ENCODE data around the gene IRX6. TPM values are rescaled to one million over a fixed set of nuclear protein-coding genes. Genes with fewer than 3 reads are reported as not detected.
A peak's percentile ranks its signal among the peaks of the same experiment; 100 is the strongest.

IRX6 gene
- total RNA-seq (2021; fragmentation: NEBNext Ultra II Directional; extraction: Animal tissue kit (Norgen Biotek cat#: 25700)) (0.55 and 0.61 TPM in 2 replicates), polyA plus RNA-seq (2011; rRNA removed) (not detected in 2 replicates), polyA minus RNA-seq (2011; rRNA and poly(A)+ RNA removed) (not detected in 2 replicates)
- 0.03 TPM for polyA plus RNA-seq (2011; cell fraction: cytosol; rRNA removed)
- polyA plus RNA-seq (2011; cell fraction: nucleus; rRNA removed), result not detected
- polyA plus RNA-seq (2012, experiment 1 of 2), result not detected in 4 replicates
- not detected for polyA plus RNA-seq (2012, experiment 2 of 2)
- 0.08 TPM for polyA plus RNA-seq (2013, experiment 1 of 2)
- polyA plus RNA-seq (2013, experiment 2 of 2), result 0.09 TPM
- polyA minus RNA-seq (2011; cell fraction: cytosol; rRNA and poly(A)+ RNA removed), result not detected
- polyA minus RNA-seq (2011; cell fraction: nucleus; rRNA and poly(A)+ RNA removed), result not detected
- long read RNA-seq, experiment 1, result 0 reads
- long read RNA-seq, experiment 2, result 0 reads

DNA sequence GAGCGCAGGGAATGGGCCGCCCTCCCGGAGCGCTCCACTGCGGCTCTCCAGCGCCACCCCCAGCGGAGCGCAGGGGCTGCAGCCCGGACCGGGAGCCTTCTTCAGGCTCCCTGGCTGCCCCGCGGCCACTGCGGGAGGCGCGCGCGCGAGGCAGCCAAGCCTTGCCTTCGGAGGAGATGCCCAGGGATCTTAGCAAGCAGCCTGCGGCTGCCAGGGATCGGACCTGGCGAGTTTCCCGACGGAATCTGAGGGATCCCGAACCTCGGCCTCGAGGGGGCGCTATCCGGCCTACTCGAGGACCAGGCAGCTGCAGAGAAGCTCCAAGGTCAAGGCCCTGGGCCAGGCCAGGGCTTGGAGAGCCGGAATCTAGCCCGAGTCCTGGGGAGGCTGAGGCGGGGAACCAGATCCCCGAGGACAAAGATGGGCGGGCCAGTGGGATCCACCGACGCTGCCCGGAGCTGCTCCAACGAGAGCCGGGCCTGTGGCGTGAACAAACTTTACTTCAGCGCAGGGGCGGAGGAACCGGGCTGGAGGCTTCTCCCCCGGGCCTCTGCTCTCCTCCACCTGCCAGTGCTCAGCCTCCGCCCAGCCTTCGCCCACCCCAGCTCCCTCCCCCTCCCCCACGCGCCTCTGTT lies at the start of gene IRX6:
TSS of gene IRX6 (plus strand) at position 567 of the 635 bp plus-strand sequence. CDS start 889 bp downstream, outside the sequence.
- Histone ChIP-seq H3K9me3 (ENCODE audit: insufficient read depth in 2 of 2, low read depth in 1 of 2, low read length in 1 of 2) (no peaks in the 10 kb centered on the region), H2BK5ac (ENCODE audit: low read depth, low read length) (no peak within 1 kb of the TSS), H2BK20ac (ENCODE audit: low read length) (no peak within 1 kb of the TSS), H4K8ac (ENCODE audit: extremely low read depth, insufficient read depth, low read length) (peak within 1 kb of the TSS; percentile 84), H2BK15ac (ENCODE audit: low read length) (no peak within 1 kb of the TSS), H2BK120ac (replicated peaks; ENCODE audit: low read depth, low read length) (no peak within 1 kb of the TSS), H3K79me1 (ENCODE audit: low read depth, low read length) (no peaks in the 10 kb centered on the region), H2AFZ (ENCODE audit: low read length) (peak within 1 kb of the TSS; percentile 27), H3K23ac (ENCODE audit: insufficient read length) (no peak within 1 kb of the TSS), H4K91ac (replicated peaks; ENCODE audit: insufficient read length, low read length) (no peak within 1 kb of the TSS), H3K23me2 (ENCODE audit: low read depth, low read length) (peaks cover 12% of the 10 kb centered on the region; the same call in 1 of the 2 replicates), H2AK5ac (ENCODE audit: low read depth, low read length) (no peak within 1 kb of the TSS), H3K14ac (ENCODE audit: insufficient read length) (no peak within 1 kb of the TSS), H3K4me3 (ENCODE audit: extremely low read depth in 1 of 4, insufficient read depth in 2 of 4, low read depth in 3 of 4, low read length in 4 of 4) (peak within 1 kb of the TSS; percentile 32 to 81 (median 50)), H3K18ac (ENCODE audit: extremely low read depth, low read length) (no peak within 1 kb of the TSS; the same call in 1 of the 2 replicates), H4K5ac (ENCODE audit: insufficient read length, low read depth, low read length) (no peak within 1 kb of the TSS), H3K4me2 (ENCODE audit: insufficient read depth in 1 of 2, low read depth in 2 of 2, low read length in 2 of 2) (peak within 1 kb of the TSS; percentile 80 to 92), H4K20me1 (replicated peaks in 1 of 2; ENCODE audit: control insufficient read depth in 1 of 2, insufficient read depth in 2 of 2, low read length in 2 of 2) (peaks cover 4 to 6% of the 10 kb centered on the region in 2 experiments), H3K27ac (ENCODE audit: low read depth, low read length) (no peak within 1 kb of the TSS), H3K79me2 (ENCODE audit: control insufficient read depth in 1 of 2, insufficient read depth in 2 of 2, low read length in 2 of 2) (no peaks in the 10 kb centered on the region), H3K4ac (replicated peaks; ENCODE audit: insufficient read length, low read depth, low read length) (no peak within 1 kb of the TSS), H3K4me1 (replicated peaks in 1 of 4; ENCODE audit: control insufficient read depth in 3 of 4, insufficient read depth in 4 of 4, low read length in 3 of 4) (peaks cover 0 to 9% (median 2%) of the 10 kb centered on the region in 4 experiments; a peak in 5 of 7 replicates), H3K36me3 (ENCODE audit: control insufficient read depth in 2 of 4, insufficient read depth in 4 of 4, low read length in 3 of 4) (no peaks in the 10 kb centered on the region), H3K27me3 (replicated peaks in 1 of 4; ENCODE audit: control insufficient read depth in 3 of 4, extremely low read depth in 1 of 4, insufficient read depth in 3 of 4, low read length in 3 of 4) (peaks cover 47 to 59% (median 58%) of the 10 kb centered on the region in 4 experiments), H3K9ac (replicated peaks in 1 of 4; ENCODE audit: extremely low read depth in 1 of 4, low read depth in 3 of 4, low read length in 3 of 4) (no peak within 1 kb of the TSS), H2BK12ac (ENCODE audit: low read depth, low read length) (peak within 1 kb of the TSS; percentile 39; the same call in 1 of the 2 replicates), H3K56ac (replicated peaks; ENCODE audit: insufficient read length, low read depth, low read length) (no peak within 1 kb of the TSS)
- WGBS, 2 experiments (ENCODE audit: extremely low coverage in 1 of 2, insufficient coverage in 1 of 2, insufficient read length in 1 of 2, insufficient replicate concordance in 2 of 2, low coverage in 1 of 2, low lambda C conversion rate in 2 of 2, missing lambda C conversion rate in 1 of 2), result 4% methylated on average over 41 of the region's 49 CpGs; no CpG with 5 or more reads in 1 of the 2 experiments
- FAIRE-seq, result no peak
- CTCF ChIA-PET (ENCODE audit: partially characterized antibody), result interaction anchor here (0.6 to 3.1 kb wide), 29 partner anchors 10 to 393 kb away, joined by 3 to 15 read pairs (median 4); partner anchors contain the start of gene IRX5
- peak; percentile 82 to 93 for DNase-seq (ENCODE audit: low read depth in 1 of 2, low spot score in 2 of 2)
- POLR2A ChIA-PET (ENCODE audit: partially characterized antibody), result interaction anchor here (1.0 to 1.5 kb wide), 2 partner anchors 8 to 10 kb away, joined by 3 to 5 read pairs; no protein-coding TSS in a partner anchor
- no peak for TF ChIP-seq SP2 (IDR thresholded peaks at IDR 0.05; ENCODE audit: low read length)
- 0 out of 2 replicates have a peak, but pooled peaks have one; percentile 35 for TF ChIP-seq KDM5A (IDR thresholded peaks at IDR 0.05; ENCODE audit: low read length)
- TF ChIP-seq, protein P1, sequence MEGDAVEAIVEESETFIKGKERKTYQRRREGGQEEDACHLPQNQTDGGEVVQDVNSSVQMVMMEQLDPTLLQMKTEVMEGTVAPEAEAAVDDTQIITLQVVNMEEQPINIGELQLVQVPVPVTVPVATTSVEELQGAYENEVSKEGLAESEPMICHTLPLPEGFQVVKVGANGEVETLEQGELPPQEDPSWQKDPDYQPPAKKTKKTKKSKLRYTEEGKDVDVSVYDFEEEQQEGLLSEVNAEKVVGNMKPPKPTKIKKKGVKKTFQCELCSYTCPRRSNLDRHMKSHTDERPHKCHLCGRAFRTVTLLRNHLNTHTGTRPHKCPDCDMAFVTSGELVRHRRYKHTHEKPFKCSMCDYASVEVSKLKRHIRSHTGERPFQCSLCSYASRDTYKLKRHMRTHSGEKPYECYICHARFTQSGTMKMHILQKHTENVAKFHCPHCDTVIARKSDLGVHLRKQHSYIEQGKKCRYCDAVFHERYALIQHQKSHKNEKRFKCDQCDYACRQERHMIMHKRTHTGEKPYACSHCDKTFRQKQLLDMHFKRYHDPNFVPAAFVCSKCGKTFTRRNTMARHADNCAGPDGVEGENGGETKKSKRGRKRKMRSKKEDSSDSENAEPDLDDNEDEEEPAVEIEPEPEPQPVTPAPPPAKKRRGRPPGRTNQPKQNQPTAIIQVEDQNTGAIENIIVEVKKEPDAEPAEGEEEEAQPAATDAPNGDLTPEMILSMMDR (IDR thresholded peaks at IDR 0.05; ENCODE audit: control extremely low read depth in 1 of 3, insufficient read depth in 1 of 3, low read depth in 1 of 3, low read length in 3 of 3), result peak; percentile 53 to 85 (median 54)
- no peak for TF ChIP-seq EGR1 (IDR thresholded peaks at IDR 0.05; ENCODE audit: borderline replicate concordance, low read depth, low read length)
- TF ChIP-seq KDM4A (IDR thresholded peaks at IDR 0.05; ENCODE audit: low read depth, low read length, severe bottlenecking), result peak; percentile 88
- TF ChIP-seq CHD1 (IDR thresholded peaks at IDR 0.05; ENCODE audit: low read depth, low read length), result no peak
- TF ChIP-seq MAX (IDR thresholded peaks at IDR 0.05), result 0 out of 2 replicates have a peak, but pooled peaks have one; percentile 14
